Cardiac fibroblast (primary cell): Measurements from ENCODE around the gene EFNA3.
A peak's percentile ranks its signal among the peaks of the same experiment; 100 is the strongest.

ENCODE experiments used
- DNase-seq, 2 donors: peaks; one replicate each; pipeline versions ENCODE4 v3.0.0 to v3.0.0-alpha.2; 2010; ENCODE audit warnings: low read depth in 2 of 2
- H3K4me3 ChIP-seq, 2 donors: replicated peaks in 1 of 2; 1 replicate in 1 of 2; 2 replicates in 1 of 2; pipeline ENCODE4 v1.5.1; 2011; ENCODE audit warnings: low read depth in 2 of 2, low read length in 2 of 2, mild to moderate bottlenecking in 2 of 2, moderate library complexity in 1 of 2
- TF ChIP-seq, protein P1 (sequence below): IDR thresholded peaks from one replicate; pipeline ENCODE4 v1.5.1; 2011; ENCODE audit warnings: low read depth, mild to moderate bottlenecking, low read length, inconsistent platforms

EFNA3 gene

DNA sequence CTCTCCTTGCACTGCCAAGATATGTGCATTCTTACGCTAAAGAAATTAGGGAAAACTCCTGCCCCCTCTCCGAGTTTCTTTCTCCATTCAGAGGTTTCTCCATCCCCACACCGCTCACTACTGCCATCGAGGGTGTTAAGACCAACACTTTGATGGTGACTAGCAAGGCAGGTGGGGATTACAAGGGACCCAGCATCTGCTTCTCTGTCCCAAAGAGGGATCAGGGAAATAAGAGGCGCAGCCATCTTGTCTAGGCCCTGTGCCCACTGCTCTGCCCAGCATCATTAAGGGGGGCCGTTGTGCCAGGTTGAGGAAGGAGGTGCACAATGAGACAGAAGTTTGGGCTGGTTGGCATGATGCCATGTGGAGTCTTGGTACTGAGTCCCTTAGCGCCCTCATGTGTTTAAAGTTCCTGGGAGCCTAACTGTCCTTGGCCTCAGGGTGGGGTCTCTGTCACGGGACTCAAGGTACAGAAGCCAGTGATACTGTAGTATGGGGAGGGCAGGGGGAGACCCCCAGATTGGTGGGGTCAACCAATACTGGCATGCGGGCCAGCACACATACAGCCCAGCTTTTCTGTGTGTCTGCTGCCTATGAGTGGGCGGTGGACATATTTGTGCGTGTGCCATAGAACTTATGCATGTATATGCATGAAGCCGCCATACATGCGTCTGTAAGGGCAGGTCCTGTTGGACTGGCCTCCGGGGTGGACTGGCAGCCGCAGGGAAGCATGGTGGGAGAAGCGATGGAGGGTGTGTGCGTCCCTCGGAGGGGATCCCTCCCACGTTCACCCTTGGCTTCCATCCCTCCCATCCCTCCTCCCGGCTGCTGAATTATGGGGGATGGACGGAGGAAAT is 5.5 kb downstream of the EFNA3 start:
- TF ChIP-seq, protein P1, sequence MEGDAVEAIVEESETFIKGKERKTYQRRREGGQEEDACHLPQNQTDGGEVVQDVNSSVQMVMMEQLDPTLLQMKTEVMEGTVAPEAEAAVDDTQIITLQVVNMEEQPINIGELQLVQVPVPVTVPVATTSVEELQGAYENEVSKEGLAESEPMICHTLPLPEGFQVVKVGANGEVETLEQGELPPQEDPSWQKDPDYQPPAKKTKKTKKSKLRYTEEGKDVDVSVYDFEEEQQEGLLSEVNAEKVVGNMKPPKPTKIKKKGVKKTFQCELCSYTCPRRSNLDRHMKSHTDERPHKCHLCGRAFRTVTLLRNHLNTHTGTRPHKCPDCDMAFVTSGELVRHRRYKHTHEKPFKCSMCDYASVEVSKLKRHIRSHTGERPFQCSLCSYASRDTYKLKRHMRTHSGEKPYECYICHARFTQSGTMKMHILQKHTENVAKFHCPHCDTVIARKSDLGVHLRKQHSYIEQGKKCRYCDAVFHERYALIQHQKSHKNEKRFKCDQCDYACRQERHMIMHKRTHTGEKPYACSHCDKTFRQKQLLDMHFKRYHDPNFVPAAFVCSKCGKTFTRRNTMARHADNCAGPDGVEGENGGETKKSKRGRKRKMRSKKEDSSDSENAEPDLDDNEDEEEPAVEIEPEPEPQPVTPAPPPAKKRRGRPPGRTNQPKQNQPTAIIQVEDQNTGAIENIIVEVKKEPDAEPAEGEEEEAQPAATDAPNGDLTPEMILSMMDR: peak; percentile 35
- peak overlapping the region; percentile 69 to 79 for H3K4me3 ChIP-seq
- peak; percentile 50 to 53 for DNase-seq

DNA sequence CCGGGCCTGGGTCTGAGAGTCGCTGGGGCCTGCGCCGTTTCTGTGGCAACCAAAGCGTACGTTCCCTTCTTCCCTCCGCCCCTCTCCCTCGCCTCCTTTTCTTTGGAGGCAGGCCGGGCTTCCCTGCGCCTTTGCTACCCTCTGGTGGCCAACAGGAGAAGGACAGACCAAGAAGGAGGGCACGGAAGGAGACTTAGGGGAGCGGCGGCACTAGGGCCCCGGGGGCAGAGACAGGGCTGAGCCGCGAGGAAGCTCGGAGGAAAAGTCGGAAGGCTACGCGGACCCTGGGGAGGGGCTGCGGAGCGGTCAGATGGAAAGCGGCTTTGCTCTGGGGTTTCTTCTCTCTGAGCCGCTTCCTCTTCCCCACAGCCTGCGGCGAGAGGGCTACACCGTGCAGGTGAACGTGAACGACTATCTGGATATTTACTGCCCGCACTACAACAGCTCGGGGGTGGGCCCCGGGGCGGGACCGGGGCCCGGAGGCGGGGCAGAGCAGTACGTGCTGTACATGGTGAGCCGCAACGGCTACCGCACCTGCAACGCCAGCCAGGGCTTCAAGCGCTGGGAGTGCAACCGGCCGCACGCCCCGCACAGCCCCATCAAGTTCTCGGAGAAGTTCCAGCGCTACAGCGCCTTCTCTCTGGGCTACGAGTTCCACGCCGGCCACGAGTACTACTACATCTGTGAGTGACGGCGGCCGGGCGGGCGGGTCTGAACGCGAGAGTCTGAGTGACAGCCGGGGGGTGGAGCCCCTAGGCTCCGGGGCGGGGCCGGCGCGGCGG is 6.3 kb downstream of the EFNA3 start:
- H3K4me3 ChIP-seq: peak overlapping the region; percentile 69 to 79
- DNase-seq: peak; percentile 95 to 96
- TF ChIP-seq, protein P1: peak; percentile 92

DNA sequence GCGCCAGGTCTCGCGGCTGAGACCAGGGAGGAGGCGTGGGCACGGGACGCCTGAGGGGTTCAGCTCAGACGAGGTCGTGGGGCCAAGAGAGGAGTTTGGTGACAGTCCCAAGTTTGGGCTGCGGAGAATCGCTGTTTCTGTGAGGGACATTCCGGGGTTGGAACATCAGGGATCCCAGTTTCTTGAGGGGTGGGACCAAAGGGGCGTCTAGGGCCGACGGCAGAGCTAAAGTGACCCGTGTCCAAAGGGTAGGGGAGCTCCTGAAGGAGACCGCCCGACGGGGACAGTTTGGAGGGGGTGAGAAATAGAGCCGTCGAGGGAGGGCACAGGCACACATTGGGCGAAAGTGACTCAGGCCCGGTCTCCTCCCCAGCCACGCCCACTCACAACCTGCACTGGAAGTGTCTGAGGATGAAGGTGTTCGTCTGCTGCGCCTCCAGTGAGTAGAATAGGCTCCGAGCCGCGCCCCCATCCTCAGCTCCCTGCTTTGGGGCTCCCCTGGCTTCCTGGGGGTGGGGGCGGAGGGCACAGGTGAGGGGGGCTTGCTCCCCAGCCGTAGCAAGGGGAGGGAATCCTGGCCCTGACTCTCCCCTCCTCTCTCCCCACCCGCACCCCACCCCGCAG is 7.0 kb downstream of the EFNA3 start:
- peak; percentile 25 to 57 for DNase-seq
- TF ChIP-seq, protein P1: no peak
- H3K4me3 ChIP-seq: peak overlapping the region; percentile 69 to 79

DNA sequence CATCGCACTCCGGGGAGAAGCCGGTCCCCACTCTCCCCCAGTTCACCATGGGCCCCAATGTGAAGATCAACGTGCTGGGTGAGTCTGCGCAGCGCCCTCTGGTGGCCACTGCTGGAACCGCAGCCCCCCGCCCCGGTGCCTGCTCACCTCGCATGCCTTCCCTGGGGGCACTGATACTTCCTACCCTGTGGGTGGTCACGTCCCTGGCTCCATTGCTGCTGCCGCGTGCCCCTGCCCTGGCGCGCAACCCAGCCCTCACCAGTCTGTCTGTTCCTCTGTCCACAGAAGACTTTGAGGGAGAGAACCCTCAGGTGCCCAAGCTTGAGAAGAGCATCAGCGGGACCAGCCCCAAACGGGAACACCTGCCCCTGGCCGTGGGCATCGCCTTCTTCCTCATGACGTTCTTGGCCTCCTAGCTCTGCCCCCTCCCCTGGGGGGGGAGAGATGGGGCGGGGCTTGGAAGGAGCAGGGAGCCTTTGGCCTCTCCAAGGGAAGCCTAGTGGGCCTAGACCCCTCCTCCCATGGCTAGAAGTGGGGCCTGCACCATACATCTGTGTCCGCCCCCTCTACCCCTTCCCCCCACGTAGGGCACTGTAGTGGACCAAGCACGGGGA is 7.6 kb downstream of the EFNA3 start:
- no peak overlapping the region for H3K4me3 ChIP-seq
- TF ChIP-seq, protein P1: peak; percentile 94
- DNase-seq: peak; percentile 53 to 54

DNA sequence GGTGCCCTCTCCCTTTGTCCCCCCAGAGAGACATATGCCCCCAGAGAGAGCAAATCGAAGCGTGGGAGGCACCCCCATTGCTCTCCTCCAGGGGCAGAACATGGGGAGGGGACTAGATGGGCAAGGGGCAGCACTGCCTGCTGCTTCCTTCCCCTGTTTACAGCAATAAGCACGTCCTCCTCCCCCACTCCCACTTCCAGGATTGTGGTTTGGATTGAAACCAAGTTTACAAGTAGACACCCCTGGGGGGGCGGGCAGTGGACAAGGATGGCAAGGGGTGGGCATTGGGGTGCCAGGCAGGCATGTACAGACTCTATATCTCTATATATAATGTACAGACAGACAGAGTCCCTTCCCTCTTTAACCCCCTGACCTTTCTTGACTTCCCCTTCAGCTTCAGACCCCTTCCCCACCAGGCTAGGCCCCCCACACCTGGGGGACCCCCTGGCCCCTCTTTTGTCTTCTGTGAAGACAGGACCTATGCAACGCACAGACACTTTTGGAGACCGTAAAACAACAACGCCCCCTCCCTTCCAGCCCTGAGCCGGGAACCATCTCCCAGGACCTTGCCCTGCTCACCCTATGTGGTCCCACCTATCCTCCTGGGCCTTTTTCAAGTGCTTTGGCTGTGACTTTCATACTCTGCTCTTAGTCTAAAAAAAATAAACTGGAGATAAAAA is 8.4 kb downstream of the EFNA3 start:
- H3K4me3 ChIP-seq: no peak overlapping the region
- TF ChIP-seq, protein P1: no peak

More for the DNA sequence above, 8.4 kb downstream of the EFNA3 start:
- no peak for DNase-seq
